ENCODE results near the gene FSTL4. TPM values are rescaled to one million over a fixed set of nuclear protein-coding genes. Genes with fewer than 3 reads are reported as not detected.

Gene FSTL4
- total and polyA plus RNA-seq, 4 donors: 0.08 to 1.4 (median 0.31) TPM

DNA sequence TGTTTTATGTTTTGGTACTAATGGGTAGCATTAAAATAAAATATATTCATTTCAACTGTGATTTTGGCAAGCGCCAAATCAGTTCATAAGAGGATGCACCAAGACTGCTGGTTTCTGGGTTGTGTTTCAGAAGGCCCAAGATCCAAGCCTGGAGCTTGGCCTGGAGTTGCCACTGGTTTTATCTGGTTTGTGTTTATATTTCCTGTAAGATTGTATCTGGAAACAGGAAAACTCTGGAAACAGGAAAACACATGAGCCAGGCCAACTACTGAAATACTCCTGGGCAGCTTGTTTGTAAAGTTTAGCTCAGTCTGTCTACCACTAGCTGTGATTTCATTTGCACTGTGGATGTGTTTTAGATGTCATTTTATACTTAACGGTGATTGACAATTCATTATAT lies 5.5 kb downstream of the FSTL4 start:
- H3K36me3 ChIP-seq (ENCODE audit: control insufficient read depth in 4 of 4, insufficient read depth in 4 of 4, low read length in 4 of 4): no peaks in the 10 kb centered on the region
- no peaks in the 10 kb centered on the region for H3K9me3 ChIP-seq (ENCODE audit: control insufficient read depth in 4 of 4, insufficient read depth in 3 of 4, low read length in 3 of 4)
- ATAC-seq (ENCODE audit: insufficient read depth, low FRiP score) (no peak), DNase-seq (peak in 2 of 3 donors; percentile 3 to 23)
- TF ChIP-seq CTCF (IDR thresholded peaks at IDR 0.05; ENCODE audit: control extremely low read depth, extremely low read depth): no peak
- 72 to 77% methylated on average over 2 of the region's 2 CpGs for WGBS, 2 donors
- H3K4me1 ChIP-seq (ENCODE audit: control insufficient read depth in 5 of 5, insufficient read depth in 5 of 5, low read length in 5 of 5): peaks cover 0 to 14% (median 5%) of the 10 kb centered on the region in 5 donors
- H3K9ac ChIP-seq (ENCODE audit: insufficient read depth in 1 of 2, low read length in 2 of 2): no peak overlapping the region
- H3K27me3 ChIP-seq (ENCODE audit: control insufficient read depth in 3 of 3, insufficient read depth in 3 of 3, low read length in 2 of 3): peaks cover 0 to 50% (median 34%) of the 10 kb centered on the region in 3 donors
- no peak overlapping the region for H3K27ac ChIP-seq (ENCODE audit: low read depth in 1 of 2, low read length in 1 of 2)
- no peak overlapping the region for H3K4me3 ChIP-seq

- TF ChIP-seq CTCF (IDR thresholded peaks at IDR 0.05; ENCODE audit: control extremely low read depth, extremely low read depth): no peak
- Histone ChIP-seq H3K4me3 (no peak overlapping the region), H3K9me3 (ENCODE audit: control insufficient read depth in 4 of 4, insufficient read depth in 3 of 4, low read length in 3 of 4) (no peaks in the 10 kb centered on the region), H3K9ac (ENCODE audit: insufficient read depth in 1 of 2, low read length in 2 of 2) (no peak overlapping the region), H3K27ac (ENCODE audit: low read depth in 1 of 2, low read length in 1 of 2) (no peak overlapping the region), H3K27me3 (ENCODE audit: control insufficient read depth in 3 of 3, insufficient read depth in 3 of 3, low read length in 2 of 3) (peaks cover 0 to 45% (median 24%) of the 10 kb centered on the region in 3 donors), H3K36me3 (ENCODE audit: control insufficient read depth in 4 of 4, insufficient read depth in 4 of 4, low read length in 4 of 4) (no peaks in the 10 kb centered on the region), H3K4me1 (ENCODE audit: control insufficient read depth in 5 of 5, insufficient read depth in 5 of 5, low read length in 5 of 5) (peaks cover 0 to 6% (median 0%) of the 10 kb centered on the region in 5 donors)
- DNase-seq (no peak), ATAC-seq (ENCODE audit: insufficient read depth, low FRiP score) (no peak)
These were observed 7.0 kb downstream of the FSTL4 start for GRCh38 chr5:133605323-133605722.

DNA sequence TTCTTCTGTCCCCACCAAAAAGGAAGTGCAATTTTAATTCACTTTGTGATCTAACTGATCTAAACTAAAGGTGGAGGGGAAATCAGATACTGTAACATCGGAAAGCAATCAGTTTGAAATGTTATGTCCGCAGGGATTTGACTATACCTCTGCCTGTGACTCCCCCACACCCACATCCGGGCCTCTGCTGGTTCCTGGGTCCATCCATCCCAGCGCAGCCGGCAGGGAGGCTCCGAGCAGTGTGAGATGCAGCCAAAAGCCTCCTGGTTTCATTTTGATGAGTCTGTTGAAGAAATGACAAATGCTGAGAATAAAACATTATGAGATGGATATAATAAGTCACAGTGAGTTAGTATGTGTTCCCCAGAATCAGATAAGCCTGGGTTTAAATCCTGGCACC lies 8.6 kb downstream of the FSTL4 start:
- DNase-seq: no peak
- H3K27ac ChIP-seq (ENCODE audit: low read depth in 1 of 2, low read length in 1 of 2): no peak overlapping the region
- H3K36me3 ChIP-seq (ENCODE audit: control insufficient read depth in 4 of 4, insufficient read depth in 4 of 4, low read length in 4 of 4): no peaks in the 10 kb centered on the region
- no peak overlapping the region for H3K9ac ChIP-seq (ENCODE audit: insufficient read depth in 1 of 2, low read length in 2 of 2)
- TF ChIP-seq CTCF (IDR thresholded peaks at IDR 0.05; ENCODE audit: control extremely low read depth, extremely low read depth): no peak
- 63 to 76% methylated on average over 6 of the region's 6 CpGs for WGBS, 2 donors
- no peak overlapping the region for H3K4me3 ChIP-seq
- no peak for ATAC-seq (ENCODE audit: insufficient read depth, low FRiP score)
- peaks cover 0 to 6% (median 0%) of the 10 kb centered on the region in 5 donors for H3K4me1 ChIP-seq (ENCODE audit: control insufficient read depth in 5 of 5, insufficient read depth in 5 of 5, low read length in 5 of 5)
- H3K9me3 ChIP-seq (ENCODE audit: control insufficient read depth in 4 of 4, insufficient read depth in 3 of 4, low read length in 3 of 4): no peaks in the 10 kb centered on the region
- H3K27me3 ChIP-seq (ENCODE audit: control insufficient read depth in 3 of 3, insufficient read depth in 3 of 3, low read length in 2 of 3): peaks cover 0 to 29% (median 9%) of the 10 kb centered on the region in 3 donors

DNA sequence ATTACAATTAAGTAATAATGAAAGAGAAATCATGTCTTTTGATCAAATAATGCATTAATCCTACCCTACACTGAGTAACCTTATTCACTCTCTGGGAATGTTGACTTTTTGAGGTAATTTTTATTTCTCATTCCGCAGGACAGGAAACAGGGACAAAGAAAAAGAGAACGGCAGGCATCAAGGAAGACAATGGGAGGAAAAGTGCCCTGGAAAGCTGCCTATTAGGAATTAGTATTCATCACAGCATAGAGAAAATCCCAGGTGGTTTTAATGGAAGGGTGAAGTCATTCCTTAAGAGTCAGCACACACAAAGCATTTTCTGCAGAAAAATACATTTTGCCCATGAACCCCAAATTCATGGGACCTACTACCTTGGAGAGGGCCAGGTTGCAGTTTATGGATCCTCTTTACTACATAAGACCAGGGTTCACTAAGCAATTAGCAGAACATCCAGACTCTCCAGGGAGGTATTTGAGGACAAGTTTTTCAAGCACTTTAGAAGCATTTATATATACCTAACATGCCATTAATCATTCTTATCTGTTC lies 9.4 kb downstream of the FSTL4 start:
- ATAC-seq (ENCODE audit: insufficient read depth, low FRiP score): no peak
- 16 to 48% methylated on average over 2 of the region's 2 CpGs for WGBS, 2 donors
- Histone ChIP-seq H3K36me3 (ENCODE audit: control insufficient read depth in 4 of 4, insufficient read depth in 4 of 4, low read length in 4 of 4) (no peaks in the 10 kb centered on the region), H3K9me3 (ENCODE audit: control insufficient read depth in 4 of 4, insufficient read depth in 3 of 4, low read length in 3 of 4) (no peaks in the 10 kb centered on the region), H3K27me3 (ENCODE audit: control insufficient read depth in 3 of 3, insufficient read depth in 3 of 3, low read length in 2 of 3) (peaks cover 0 to 22% (median 2%) of the 10 kb centered on the region in 3 donors), H3K27ac (ENCODE audit: low read depth in 1 of 2, low read length in 1 of 2) (no peak overlapping the region), H3K4me3 (no peak overlapping the region), H3K4me1 (ENCODE audit: control insufficient read depth in 5 of 5, insufficient read depth in 5 of 5, low read length in 5 of 5) (peaks cover 0 to 6% (median 0%) of the 10 kb centered on the region in 5 donors), H3K9ac (ENCODE audit: insufficient read depth in 1 of 2, low read length in 2 of 2) (no peak overlapping the region)
- DNase-seq: no peak
- TF ChIP-seq CTCF (IDR thresholded peaks at IDR 0.05; ENCODE audit: control extremely low read depth, extremely low read depth): no peak
